Testis (tissue), 3 donors: ENCODE measurements around the gene THEMIS2. TPM values are rescaled to one million over a fixed set of nuclear protein-coding genes. Genes with fewer than 3 reads are reported as not detected.
A peak's percentile ranks its signal among the peaks of the same experiment; 100 is the strongest.

Experiments used
- DNase-seq: peaks from one replicate; pipeline ENCODE4 v3.0.0-alpha.2; 2019
- H3K27ac ChIP-seq, 2 donors: fragments of 200-600 bp; sonication (generic); one replicate each; pipeline ENCODE4 v1.5.1; 2019
- H3K27me3 ChIP-seq: fragments of 200-600 bp; sonication (generic); one replicate; pipeline ENCODE4 v1.5.1; 2019
- H3K36me3 ChIP-seq: fragments of 200-600 bp; sonication (generic); one replicate; pipeline ENCODE4 v1.5.1; 2017; ENCODE audit warnings: low read depth; ENCODE audit errors: missing control alignments
- H3K4me1 ChIP-seq: fragments of 200-600 bp; sonication (generic); one replicate; pipeline ENCODE4 v1.5.1; 2019
- H3K4me3 ChIP-seq, 2 donors: fragments of 200-600 bp; sonication (generic); one replicate each; pipeline ENCODE4 v1.5.1; 2017 to 2019
- H3K9me3 ChIP-seq: fragments of 200-600 bp; sonication (generic); one replicate; pipeline ENCODE4 v1.5.1; 2017
- CTCF ChIP-seq, 3 experiments: fragments of 450-650 bp in 2 of 3; fragments of 200-600 bp in 1 of 3; sonication (generic) in 1 of 3; IDR thresholded peaks; one replicate each; pipeline ENCODE4 v1.5.1; 2016 to 2019; ENCODE audit warnings: antibody characterized with exemption in 3 of 3, mild to moderate bottlenecking in 2 of 3, moderate library complexity in 1 of 3
- POLR2A ChIP-seq: fragments of 450-650 bp; IDR thresholded peaks from one replicate; pipeline ENCODE4 v1.6.1; 2017; ENCODE audit warnings: antibody characterized with exemption, mild to moderate bottlenecking, moderate library complexity
- WGBS, 2 donors: methylation state at CpG; one replicate each; pipeline ENCODE4 v1.1.5; 2018; 5-methylcytosine and 5-hydroxymethylcytosine counted together
- intact Hi-C: fragments of 100-400 bp; cut with DNase I; formaldehyde crosslinking; loops from one replicate; pipeline ENCODE4 v1.15.1; 2023; ENCODE audit warnings: low total_unique reads
- polyA plus RNA-seq: library from polyadenylated mRNA; stranded (reverse); fragments of 350-450 nt; fragmentation: Illumina TruSeq; extraction: RNeasy Lipid Tissue Mini Kit (QIAGEN cat#74804); gene quantifications from one replicate; pipeline ENCODE4 v1.2.3, GENCODE V29; 2014; ENCODE audit warnings: low read depth, low replicate concordance; ENCODE audit not compliant: insufficient read depth
- total RNA-seq, 2 donors: library from RNA; depleted of rRNA; stranded (reverse); fragments of >200 nt; gene quantifications; one replicate each; pipeline ENCODE4 v1.2.3, GENCODE V29; 2016

THEMIS2 gene
- total and polyA plus RNA-seq, 3 donors from 2014 or later, result 56.9 to 132 (median 103) TPM

- H3K9me3 ChIP-seq, result no peaks in the 10 kb centered on the region
- TF ChIP-seq POLR2A, result no peak
- no peak for TF ChIP-seq CTCF (IDR thresholded peaks at IDR 0.05)
- H3K27me3 ChIP-seq, result no peaks in the 10 kb centered on the region
- intact Hi-C loops, result no loop called here
- DNase-seq, result peak; percentile 61
- no peaks in the 10 kb centered on the region for H3K36me3 ChIP-seq
- no peak overlapping the region for H3K4me3 ChIP-seq
- peak overlapping the region; percentile 3 to 61 for H3K27ac ChIP-seq
- WGBS, 2 donors, result 78 to 79% methylated on average over 7 of the region's 9 CpGs
- peaks cover 14% of the 10 kb centered on the region for H3K4me1 ChIP-seq
Measured at GRCh38 chr1:27862671-27863537, 9.4 kb upstream of the THEMIS2 start.

- H3K27ac ChIP-seq, result peak overlapping the region in 1 of 2 donors; percentile 3
- WGBS, 2 donors, result 83 to 100% methylated on average over 1 of the region's 1 CpG
- no peak overlapping the region for H3K4me3 ChIP-seq
- peaks cover 16% of the 10 kb centered on the region for H3K4me1 ChIP-seq
- H3K9me3 ChIP-seq, result no peaks in the 10 kb centered on the region
- no peaks in the 10 kb centered on the region for H3K36me3 ChIP-seq
- no peak for DNase-seq
- no peak for TF ChIP-seq POLR2A
- no peak for TF ChIP-seq CTCF (IDR thresholded peaks at IDR 0.05)
- no peaks in the 10 kb centered on the region for H3K27me3 ChIP-seq
- intact Hi-C loops, result no loop called here
Measured at GRCh38 chr1:27863538-27863915, 8.8 kb upstream of the THEMIS2 start.

GRCh38 chr1:27864264-27864895 is 8.0 kb upstream of the THEMIS2 start:
- intact Hi-C loops, result no loop called here
- Histone ChIP-seq H3K27ac (no peak overlapping the region), H3K4me3 (no peak overlapping the region), H3K9me3 (no peaks in the 10 kb centered on the region), H3K27me3 (no peaks in the 10 kb centered on the region), H3K4me1 (peaks cover 23% of the 10 kb centered on the region), H3K36me3 (no peaks in the 10 kb centered on the region)
- TF ChIP-seq POLR2A (no peak), CTCF (IDR thresholded peaks at IDR 0.05) (no peak)
- WGBS, 2 donors, result 80 to 81% methylated on average over 8 of the region's 8 CpGs
- no peak for DNase-seq

GRCh38 chr1:27865821-27866220 is 6.5 kb upstream of the THEMIS2 start:
- Histone ChIP-seq H3K36me3 (no peaks in the 10 kb centered on the region), H3K27me3 (no peaks in the 10 kb centered on the region), H3K9me3 (no peaks in the 10 kb centered on the region), H3K4me3 (no peak overlapping the region), H3K27ac (peak overlapping the region; percentile 53 to 69), H3K4me1 (peaks cover 21% of the 10 kb centered on the region)
- intact Hi-C loops, result no loop called here
- no peak for DNase-seq
- TF ChIP-seq POLR2A, result no peak
- TF ChIP-seq CTCF (IDR thresholded peaks at IDR 0.05), result no peak
- 91 to 95% methylated on average over 10 of the region's 10 CpGs for WGBS, 2 donors
